ENCODE measurements around the gene SLC29A4. TPM values are rescaled to one million over a fixed set of nuclear protein-coding genes. Genes with fewer than 3 reads are reported as not detected.
A peak's percentile ranks its signal among the peaks of the same experiment; 100 is the strongest.

The SLC29A4 gene, protein sequence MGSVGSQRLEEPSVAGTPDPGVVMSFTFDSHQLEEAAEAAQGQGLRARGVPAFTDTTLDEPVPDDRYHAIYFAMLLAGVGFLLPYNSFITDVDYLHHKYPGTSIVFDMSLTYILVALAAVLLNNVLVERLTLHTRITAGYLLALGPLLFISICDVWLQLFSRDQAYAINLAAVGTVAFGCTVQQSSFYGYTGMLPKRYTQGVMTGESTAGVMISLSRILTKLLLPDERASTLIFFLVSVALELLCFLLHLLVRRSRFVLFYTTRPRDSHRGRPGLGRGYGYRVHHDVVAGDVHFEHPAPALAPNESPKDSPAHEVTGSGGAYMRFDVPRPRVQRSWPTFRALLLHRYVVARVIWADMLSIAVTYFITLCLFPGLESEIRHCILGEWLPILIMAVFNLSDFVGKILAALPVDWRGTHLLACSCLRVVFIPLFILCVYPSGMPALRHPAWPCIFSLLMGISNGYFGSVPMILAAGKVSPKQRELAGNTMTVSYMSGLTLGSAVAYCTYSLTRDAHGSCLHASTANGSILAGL
- total RNA-seq (2013): 0.23 TPM
- polyA plus RNA-seq (under 1 TPM; 0.21 to 0.29 (median 0.26) TPM), polyA minus RNA-seq (0.28 and 0.80 TPM in 2 replicates), total RNA-seq (0.08 to 3.2 (median 0.25) reads per million in 11 experiments)

DNA sequence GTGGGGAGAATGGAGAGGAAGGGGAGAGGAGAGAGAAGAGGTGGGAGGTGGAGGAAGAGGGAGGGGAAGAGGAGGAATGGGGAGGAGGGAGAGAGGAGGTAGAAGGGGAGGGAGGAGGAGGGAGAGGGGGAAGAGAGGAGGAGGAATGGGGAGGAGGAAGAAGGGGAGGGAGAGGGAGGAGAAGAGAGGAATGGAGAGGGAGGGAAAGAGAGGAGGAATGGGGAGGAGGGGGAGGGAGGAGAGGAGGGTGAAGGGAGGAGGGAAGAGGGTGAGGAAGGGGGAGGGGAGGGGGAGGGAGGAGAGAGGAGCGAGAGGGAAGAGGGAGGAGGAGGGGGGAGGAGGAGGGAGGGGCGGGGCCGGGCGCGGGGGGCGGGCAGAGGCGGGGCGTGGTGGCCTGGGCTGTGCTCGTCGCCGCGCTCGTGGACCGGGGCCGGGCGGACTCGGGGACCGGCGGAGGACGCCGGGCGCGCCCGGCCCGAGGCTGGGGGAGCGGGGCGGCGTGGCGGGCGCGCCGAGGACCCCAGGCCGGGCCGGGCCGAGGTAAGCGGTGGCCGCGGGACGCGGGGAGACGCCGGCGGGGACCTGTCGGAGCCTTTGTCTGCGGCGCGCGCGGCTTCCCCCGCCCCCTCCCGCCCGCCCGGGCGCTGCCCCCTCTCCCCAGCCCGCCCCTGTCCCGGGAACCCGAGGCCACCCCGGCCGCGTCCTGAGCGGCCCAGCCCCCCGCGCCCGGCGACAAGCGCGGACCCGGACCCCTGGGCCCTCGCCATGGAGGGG, at the start of gene SLC29A4:
TSS of gene SLC29A4 (plus strand) at position 401 of the 774 bp plus-strand sequence. CDS start 4,874 bp downstream, outside the sequence.
- Mint-ChIP-seq H3K9me3 (peaks cover 0 to 3% (median 0%) of the 10 kb centered on the region in 7 donors), H3K4me3 (peak within 1 kb of the TSS in 1 of 2 donors; percentile 35), H3K27me3 (ENCODE audit: low read depth in 3 of 3) (peaks cover 11 to 55% (median 30%) of the 10 kb centered on the region in 3 donors), H3K27ac (no peak within 1 kb of the TSS), H3K36me3 (peaks cover 0 to 3% of the 10 kb centered on the region in 2 donors), H3K4me1 (no peaks in the 10 kb centered on the region)
- Histone ChIP-seq H2AFZ (ENCODE audit: insufficient read depth, low read depth, low read length, poor library complexity, severe bottlenecking) (no peak within 1 kb of the TSS), H3K27ac (ENCODE audit: low read depth in 1 of 2, low read length in 2 of 2) (no peak within 1 kb of the TSS), H3K9ac (ENCODE audit: insufficient read depth, low read length, poor library complexity, severe bottlenecking) (no peak within 1 kb of the TSS), H4K20me1 (ENCODE audit: insufficient read depth, low read length) (no peaks in the 10 kb centered on the region), H3K4me3 (replicated peaks in 1 of 3; ENCODE audit: low read depth in 2 of 3, low read length in 3 of 3) (peak within 1 kb of the TSS in 2 of 3 experiments; percentile 6 to 50), H3K9me3 (replicated peaks in 1 of 2; ENCODE audit: control insufficient read depth in 1 of 2, insufficient read depth in 1 of 2, low read length in 2 of 2) (no peaks in the 10 kb centered on the region), H3K36me3 (replicated peaks in 1 of 2; ENCODE audit: control insufficient read depth in 1 of 2, insufficient read depth in 2 of 2, low read length in 2 of 2) (no peaks in the 10 kb centered on the region), H3K79me2 (ENCODE audit: insufficient read depth, low read length) (no peaks in the 10 kb centered on the region), H3K4me2 (replicated peaks; ENCODE audit: extremely low read depth, low read length, poor library complexity, severe bottlenecking) (peak within 1 kb of the TSS; percentile 50), H3K4me1 (ENCODE audit: control insufficient read depth in 1 of 2, insufficient read depth in 2 of 2, low read length in 2 of 2) (peaks cover 5 to 6% of the 10 kb centered on the region in 2 donors), H3K27me3 (ENCODE audit: control insufficient read depth in 2 of 2, insufficient read depth in 2 of 2, low read length in 2 of 2) (peaks cover 7 to 16% of the 10 kb centered on the region in 2 donors)
- intact Hi-C loops (cut with micrococcal nuclease): no loop called here
- DNase-seq: peak in 2 of 3 donors; percentile 5 to 17
- TF ChIP-seq, protein P1, sequence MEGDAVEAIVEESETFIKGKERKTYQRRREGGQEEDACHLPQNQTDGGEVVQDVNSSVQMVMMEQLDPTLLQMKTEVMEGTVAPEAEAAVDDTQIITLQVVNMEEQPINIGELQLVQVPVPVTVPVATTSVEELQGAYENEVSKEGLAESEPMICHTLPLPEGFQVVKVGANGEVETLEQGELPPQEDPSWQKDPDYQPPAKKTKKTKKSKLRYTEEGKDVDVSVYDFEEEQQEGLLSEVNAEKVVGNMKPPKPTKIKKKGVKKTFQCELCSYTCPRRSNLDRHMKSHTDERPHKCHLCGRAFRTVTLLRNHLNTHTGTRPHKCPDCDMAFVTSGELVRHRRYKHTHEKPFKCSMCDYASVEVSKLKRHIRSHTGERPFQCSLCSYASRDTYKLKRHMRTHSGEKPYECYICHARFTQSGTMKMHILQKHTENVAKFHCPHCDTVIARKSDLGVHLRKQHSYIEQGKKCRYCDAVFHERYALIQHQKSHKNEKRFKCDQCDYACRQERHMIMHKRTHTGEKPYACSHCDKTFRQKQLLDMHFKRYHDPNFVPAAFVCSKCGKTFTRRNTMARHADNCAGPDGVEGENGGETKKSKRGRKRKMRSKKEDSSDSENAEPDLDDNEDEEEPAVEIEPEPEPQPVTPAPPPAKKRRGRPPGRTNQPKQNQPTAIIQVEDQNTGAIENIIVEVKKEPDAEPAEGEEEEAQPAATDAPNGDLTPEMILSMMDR (IDR thresholded peaks at IDR 0.05): no peak
- under 1% methylated on average over 43 of the region's 69 CpGs for WGBS (ENCODE audit: insufficient coverage)
